Measurements from ENCODE around the gene KLF18.
"Not testable (repeated sequence)": the region's sequence is repeated elsewhere in the genome, so short reads cannot be mapped to it uniquely, and the experiment has no call there.

KLF18 gene

DNA sequence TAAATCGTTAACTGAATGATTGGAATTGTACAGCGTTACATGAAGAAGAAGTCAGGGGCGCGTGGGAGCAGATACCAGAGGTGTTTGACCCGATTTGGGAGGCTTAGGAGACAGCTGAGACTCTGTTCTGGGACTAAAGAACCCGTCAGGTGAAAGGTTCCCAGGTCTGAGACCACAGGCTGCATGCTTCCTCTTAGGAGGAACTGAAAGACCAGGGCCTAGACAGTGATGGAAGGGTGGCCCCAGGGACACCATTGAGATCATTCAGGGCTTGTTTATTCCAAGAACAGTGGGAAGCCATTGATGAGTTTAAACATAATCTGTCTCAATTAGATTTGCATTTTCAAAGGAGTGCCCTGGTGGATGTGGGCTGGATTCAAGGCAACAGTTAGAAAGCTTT lies 21.9 kb downstream of the KLF18 start:
- no peak for DNase-seq

DNA sequence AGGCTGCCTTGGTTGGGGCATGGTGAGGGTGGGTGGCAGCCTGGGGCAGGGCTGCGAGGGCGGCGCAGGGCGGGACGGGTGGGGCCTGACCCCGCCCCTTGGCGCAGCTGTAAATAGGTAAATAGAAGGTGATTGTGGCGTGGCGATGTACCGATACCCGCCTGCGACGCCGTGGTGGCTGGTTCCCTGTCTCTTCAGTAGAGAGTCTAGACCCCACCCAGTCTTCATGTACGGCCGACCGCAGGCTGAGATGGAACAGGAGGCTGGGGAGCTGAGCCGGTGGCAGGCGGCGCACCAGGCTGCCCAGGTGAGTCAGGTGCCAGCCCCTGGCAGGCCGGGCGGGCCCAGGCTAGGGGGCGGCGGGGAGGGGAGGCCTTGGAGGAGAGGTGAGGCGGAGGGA lies 22.7 kb downstream of the KLF18 start, which contains the start of gene KLF17:
TSS of gene KLF17 (plus strand) at position 140 of the 400 bp plus-strand sequence. CDS start at position 227, 87 bp downstream.
- no peak for DNase-seq

DNA sequence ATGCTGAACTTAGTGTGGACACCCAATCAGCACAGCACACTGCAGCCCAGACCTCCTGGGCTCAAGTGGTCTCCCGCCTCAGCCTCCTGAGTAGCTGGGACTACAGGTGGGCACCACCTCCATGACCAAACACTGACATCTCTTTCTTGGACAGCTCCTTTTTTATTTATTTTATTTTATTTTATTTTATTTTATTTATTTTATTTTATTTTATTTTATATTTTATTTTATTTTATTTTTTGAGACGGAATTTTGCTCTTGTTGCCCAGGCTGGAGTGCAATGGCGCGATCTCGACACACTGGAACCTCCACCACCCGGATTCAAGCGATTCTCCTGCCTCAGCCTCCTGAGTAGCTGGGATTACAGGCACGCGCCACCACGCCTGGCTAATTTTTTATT lies 24.2 kb downstream of the KLF18 start:
- not testable (repeated sequence) for DNase-seq

DNA sequence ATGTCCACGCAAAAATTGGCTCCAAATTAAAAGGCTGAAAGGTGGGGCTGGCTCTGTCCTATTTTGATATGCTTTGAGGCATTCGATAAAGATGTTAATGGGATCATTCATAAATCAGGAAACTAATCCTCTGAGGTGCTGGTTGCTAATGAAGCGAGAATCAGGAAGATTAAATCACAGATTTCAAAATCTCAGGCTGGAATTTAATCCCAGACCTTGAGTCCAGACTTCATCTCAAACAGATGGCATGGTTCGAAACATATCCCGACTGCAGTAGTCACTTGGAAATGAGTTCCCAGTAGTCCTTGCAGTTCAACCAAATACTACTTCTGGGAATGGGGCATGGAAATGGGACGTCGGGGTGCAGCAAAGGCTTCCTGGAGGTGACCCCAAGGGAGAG lies 27.3 kb downstream of the KLF18 start:
- DNase-seq = no peak

DNA sequence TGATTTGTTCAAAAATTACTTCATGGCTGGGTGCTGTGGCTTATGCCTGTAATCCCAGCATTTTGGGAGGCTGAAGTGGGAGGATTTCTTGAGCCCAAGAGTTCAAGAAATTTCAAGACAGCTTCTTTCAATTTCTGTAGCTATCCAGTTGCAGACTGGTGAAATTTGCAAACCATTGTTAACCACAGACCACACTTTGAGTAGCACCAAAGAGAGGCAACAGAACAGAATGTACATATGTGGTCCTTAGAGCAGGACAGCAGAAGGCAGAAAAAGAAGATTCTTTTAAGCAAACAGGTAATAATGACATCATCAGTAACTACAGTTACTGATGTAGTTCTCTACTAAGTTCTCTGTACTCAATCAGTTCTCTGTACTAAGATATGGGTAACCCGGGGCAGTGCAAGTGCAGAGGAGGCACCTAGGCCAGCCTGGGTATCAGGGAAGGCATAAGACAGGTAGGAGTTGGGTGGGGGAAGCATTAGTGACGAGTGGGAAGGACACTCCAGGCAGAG lies 28.3 kb downstream of the KLF18 start:
- no peak for DNase-seq

DNA sequence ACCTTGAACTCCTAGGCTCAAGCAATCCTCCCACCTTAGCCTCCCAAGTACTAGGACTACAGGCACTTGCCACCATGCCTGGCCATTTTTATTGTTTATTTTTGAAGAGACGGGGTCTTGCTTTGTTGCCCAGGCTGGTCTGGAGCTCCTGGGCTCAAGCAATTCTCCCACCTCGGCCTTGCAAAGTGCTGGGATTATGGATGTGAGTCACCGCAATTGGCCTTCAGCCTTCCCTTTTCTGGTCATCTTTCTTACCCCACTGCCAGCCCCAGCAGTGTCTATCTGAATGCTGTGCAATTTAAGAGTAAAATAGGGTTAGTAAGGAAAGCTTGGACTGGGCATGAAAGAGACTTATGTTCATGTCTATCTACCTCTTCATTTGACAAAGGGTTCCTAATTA lies 28.9 kb downstream of the KLF18 start:
- DNase-seq = no peak

DNA sequence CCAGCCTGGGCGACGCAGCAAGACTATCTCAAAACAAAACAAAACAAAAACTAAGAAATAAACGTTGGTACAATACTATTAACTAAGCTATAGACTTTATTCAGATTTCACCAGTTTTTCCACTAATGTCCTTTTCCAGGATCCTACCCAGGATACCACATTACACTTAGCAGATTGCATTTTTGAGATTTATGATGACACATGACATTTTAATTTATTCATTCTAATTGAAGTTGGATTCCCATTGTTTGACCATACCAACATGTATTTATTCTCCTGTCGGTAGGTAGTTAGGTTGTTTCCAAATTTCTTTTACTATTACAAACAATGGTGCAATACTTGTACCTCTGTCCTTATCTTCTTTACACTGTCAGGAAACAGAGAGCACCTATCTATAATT lies 29.6 kb downstream of the KLF18 start:
- DNase-seq = no peak

DNA sequence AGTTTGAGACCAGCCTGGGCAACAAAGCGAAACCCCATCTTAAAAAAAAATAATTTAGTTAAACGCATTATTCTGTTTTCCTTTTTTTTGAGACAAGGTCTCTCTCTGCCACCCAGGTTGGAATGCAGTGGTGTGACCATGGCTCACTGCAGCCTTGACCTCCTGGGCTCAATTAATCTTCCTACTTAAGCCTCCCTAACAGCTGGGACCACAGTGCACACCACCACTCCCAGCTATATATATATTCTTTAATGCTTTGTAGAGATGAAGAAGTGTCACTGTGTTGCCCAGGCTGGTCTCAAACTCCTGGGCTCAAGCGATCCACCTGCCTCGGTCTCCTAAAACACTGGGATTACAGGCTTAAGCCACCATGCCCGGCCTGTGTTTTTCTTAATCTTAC lies 30.5 kb downstream of the KLF18 start:
- DNase-seq = no peak

DNA sequence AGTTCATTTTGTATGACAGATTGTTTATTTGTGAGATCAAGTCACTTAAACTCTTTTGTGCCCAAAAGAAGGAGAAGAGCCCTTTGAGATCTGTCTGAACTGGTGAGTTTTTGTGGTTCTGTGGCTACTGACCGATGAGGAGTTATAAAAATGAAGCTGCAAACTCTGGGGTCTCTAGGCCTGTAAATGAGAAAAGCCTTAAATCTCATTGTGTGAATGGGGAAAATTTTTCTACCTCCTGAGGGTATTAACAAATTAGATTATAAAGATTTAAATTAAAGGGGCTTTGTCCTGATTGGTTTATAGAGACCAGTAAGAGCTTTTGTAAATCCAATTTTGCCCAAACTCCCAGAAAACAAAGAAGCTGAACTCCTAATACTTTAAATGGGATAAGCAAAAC lies 32.5 kb downstream of the KLF18 start:
- no peak for DNase-seq

DNA sequence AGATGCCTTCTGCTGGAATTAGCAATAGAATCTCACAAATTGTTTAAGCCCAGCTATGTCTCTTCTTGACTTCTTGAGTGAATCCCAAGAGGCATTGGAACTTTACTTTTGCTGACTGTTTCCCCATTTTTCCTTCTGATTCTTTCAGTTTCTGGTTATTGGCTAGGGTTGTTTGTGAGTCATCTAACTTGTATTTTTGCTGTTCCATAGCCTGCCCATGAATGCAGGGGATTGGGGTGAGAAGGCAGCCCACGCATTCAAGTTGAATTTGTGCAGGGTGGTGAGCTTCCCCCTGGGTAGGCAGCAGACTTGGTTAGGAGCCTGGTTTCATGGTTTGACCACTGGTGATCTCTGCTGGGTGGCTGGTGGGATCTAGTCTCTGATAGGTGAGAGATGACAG lies 33.2 kb downstream of the KLF18 start:
- no peak for DNase-seq

DNA sequence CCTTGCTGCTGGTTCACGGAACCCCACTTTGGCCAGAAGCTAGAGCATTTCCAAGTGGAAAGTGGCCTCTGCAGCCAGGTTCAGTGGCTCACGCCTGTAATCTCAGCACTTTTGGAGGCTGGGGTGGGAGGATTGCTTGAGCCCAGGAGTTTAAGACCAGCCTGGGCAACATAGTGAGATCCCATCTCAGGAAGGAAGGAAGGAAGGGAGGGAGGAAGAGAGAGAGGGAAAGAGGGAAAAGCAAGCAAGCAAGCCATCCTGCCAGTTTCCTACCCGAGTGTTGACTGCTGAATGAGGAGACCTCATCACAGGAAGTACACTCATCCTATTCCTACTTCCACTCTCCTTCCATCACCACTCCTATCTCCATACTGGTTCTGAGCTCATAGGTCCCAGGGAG lies 35.6 kb downstream of the KLF18 start:
- no peak for DNase-seq

DNA sequence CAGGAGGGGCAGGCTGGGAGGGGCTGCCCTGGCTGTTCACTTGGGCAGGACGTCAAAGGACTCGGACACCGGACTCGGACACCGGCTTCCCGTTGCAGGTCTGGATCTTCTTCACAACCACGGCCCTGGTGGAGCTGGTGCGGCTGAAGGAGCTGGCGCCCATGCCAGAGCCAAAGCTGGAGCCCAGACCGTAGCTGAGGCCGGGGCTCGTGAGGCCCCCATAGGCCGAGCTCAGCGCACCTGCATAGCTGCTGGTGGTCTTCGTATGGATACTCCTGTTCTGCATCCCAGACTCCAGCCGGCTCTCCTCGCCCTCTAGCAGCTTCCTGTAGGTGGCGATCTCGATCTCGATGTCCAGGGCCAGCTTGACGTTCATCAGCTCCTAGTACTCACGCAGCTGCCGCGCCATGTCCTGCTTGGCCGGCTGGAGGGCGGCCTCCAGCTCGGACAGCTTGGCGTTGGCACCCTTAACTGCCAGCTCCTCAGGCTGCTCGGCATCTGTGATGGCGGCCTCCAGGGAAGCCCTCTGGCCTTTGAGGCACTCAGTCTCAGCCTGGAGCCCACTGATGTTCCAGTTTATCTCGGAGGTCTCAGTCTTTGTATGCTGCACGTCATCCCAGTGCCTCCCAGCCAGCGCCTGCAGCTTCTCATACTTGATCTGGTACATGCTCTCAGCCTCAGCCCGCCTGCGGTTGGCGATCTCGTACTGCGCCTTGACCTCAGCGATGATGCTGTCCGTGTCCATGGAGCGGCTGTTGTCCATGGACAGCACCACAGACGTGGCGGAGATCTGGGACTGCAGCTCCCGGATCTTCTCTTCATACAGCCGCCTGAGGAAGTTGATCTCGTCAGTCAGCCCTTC lies 37.9 kb downstream of the KLF18 start:
- no peak for DNase-seq

DNA sequence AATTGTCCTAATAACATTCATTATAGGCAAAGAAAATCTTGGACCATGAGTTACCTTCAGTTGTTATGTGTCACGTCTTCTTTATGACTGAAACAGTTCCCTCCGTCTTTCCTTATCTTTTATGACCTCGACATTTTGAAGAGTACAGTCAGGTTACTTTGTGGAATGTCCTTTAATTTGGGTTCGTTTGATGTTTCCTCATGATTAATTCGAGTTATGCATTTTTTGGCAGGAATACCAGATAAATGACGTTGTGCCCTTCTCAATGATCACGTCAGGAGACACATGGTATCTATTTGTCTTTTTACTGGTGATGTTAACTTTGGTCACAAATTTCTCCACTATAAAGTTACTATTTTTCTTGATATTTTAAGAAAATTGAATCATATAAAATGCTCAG lies 40.1 kb downstream of the KLF18 start:
- no peak for DNase-seq

DNA sequence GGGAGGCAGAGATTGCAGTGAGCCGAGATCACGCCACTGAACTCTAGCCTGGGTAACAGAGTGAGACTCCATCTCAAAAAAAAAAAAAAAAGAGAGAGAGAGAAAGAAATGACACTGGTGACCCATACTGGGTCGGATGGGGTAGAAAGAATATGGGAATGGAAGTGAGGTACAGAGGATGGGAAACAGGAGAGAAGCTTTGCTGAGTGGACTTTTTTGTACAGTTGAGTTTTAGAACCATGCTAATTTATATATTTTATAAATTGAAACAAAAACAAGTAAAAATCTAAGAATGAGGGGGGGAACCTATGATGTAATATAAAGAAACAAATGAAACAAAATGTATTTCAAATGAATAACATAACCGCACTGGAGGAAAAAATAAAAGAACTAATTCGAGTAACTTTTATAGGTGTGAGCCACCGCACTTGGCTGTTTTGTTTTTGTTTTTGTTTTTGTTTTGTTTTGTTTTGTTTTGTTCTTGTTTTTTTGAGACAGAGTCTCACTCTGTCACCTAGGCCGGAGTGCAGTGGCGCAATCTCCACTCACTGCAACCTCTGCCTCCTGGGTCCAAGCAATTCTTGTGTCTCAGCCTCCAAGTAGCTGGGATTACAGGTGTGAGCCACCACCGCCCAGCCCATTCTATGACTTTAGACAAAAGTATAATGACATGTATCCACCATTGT lies 41.1 kb downstream of the KLF18 start:
- DNase-seq = no peak

DNA sequence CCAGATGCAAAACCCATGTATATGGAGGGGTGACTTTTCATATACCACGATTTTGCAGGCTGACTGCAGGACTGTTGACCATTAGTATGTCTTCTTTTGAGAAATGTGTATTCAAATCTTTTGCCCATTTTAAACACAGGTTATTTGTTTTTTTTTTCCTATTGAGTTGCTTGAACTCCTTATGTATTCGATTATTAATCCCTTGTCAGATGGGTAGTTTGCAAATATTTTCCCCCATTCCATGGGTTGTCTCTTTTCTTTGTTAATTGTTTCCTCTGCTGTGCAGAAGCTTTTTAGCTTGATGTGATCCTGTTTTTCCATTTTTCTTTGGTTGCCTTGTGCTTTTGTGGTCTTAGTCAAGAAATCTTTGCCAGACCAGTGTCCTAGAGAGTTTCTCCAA lies 47.4 kb downstream of the KLF18 start:
- DNase-seq = no peak

DNA sequence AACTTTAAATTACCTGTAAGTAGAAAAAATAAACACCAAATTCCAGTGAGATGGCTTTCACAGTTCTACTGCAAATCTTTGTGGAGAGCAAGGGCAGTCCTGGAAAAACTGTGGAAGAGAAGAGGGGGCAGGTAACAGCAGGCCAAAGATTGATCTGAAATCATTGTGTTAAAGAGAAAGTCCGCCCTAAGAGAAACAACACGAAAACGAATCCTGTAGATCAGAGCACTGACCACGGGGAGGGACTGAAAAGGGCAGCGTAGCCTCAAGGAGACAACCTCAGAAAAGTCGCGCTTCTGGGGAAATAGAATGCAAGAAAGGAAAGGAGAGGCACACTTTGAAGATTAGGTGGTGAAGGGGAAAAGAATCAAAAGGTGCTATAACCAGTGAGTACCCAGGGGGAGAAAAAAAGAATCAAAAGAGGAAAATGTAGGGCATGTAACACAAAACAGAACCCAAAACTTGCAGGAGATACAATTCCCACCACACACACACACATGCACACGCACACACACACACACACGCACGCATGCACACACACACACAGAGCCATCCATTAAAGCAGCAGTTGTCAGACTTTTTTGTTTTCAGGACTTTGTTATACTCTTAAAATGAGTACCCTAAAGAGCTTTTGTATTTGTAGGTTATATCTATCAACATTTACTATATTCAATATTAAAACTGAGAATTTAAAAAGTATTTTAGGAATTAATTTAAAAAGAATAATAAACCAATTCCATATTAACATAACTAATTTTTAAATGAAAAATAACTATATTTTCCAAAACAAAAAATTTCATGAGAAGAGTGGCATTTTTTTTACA lies 50.8 kb downstream of the KLF18 start:
- peak in 1 of 5 experiments; percentile 10 for DNase-seq

DNA sequence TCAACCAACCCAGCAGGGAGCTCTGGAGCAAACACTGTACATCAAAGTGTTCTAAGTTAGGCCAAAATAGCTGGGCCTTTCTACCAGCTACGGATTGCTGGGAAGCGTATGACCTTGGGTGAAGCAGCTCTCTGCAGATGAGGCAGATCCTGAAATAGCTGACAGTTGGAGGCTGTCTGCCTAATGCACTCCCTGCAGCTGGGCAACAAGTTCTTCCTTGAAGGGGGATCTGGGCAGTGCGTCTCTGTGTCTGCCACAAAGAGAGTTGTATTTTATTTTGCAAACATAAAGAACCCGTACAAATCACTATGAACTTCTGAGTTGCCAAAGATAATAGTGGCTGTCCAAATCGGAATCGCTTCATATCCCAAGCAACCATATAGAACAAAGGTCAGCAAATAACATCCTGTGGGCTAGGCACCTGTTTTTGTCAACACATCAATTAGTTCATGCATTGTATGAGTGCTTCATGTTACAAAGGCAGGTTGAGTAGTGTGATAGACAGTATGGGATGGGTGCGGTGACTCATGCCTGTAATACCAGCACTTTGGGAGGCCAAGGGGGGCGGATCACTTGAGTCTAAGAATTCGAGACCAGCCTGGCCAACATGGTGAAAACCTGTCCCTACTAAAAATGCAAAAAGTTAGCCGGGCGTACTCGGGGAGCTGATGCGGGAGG lies 51.9 kb downstream of the KLF18 start:
- DNase-seq = no peak
